ENCODE results near the gene HDAC4. TPM values are rescaled to one million over a fixed set of nuclear protein-coding genes. Genes with fewer than 3 reads are reported as not detected.

Gene HDAC4
- total and polyA plus RNA-seq, 9 of the 15 experiments (the other 6 are each of a cell fraction or from before 2014, with no cell fraction given), result 0.11 to 20.2 (median 4.0) TPM

DNA sequence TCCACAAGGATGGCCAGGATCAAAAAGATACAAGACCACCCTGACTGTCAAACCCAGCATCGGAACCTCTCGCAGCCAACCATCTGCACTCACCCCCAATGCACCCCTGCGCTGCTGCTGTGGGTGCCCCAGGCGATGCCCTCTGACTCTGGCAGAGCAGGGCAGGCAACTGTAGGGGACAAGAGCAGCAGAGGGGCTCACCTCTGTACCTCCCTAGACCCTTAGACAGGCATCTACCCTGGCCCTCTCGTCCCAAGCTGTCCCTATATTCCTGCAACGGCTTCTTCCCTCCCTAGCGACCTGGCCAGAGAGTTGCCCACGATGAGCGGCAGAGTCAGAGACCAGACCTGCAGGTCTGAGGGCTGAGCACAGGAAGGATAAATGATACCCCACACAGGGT, 128.2 kb downstream of the HDAC4 start:
- no peak overlapping the region for H2AFZ ChIP-seq (ENCODE audit: low read depth, low read length)
- ATAC-seq (no peak), DNase-seq (ENCODE audit: extremely low read depth in 1 of 4, low spot score in 3 of 4) (no peak), FAIRE-seq (no peak)
- peaks cover 42 to 46% of the 10 kb centered on the region in 2 experiments for H3K4me1 ChIP-seq (replicated peaks in 1 of 2; ENCODE audit: control insufficient read depth in 2 of 2, insufficient read depth in 2 of 2, low read length in 2 of 2)
- peak overlapping the region; percentile 87 for H3K4me2 ChIP-seq (ENCODE audit: insufficient read depth, low read length)
- no peaks in the 10 kb centered on the region; a peak in 1 of 5 replicates for H3K27me3 ChIP-seq (ENCODE audit: control insufficient read depth in 2 of 2, insufficient read depth in 2 of 2, low read length in 2 of 2)
- 85% methylated on average over 8 of the region's 9 CpGs for WGBS (ENCODE audit: insufficient coverage, low coverage, missing lambda C conversion rate)
- intact Hi-C loops (cut with micrococcal nuclease), result no loop called here
- 0 out of 3 replicates have a peak, but pooled peaks cover 2% of the 10 kb centered on the region for H3K36me3 ChIP-seq (ENCODE audit: control insufficient read depth, insufficient read depth, low read length)
- H3K79me2 ChIP-seq (ENCODE audit: control insufficient read depth, insufficient read depth, low read length), result peaks cover 88% of the 10 kb centered on the region
- no peaks in the 10 kb centered on the region for H3K9me3 ChIP-seq (replicated peaks; ENCODE audit: control insufficient read depth, insufficient read depth, low read depth, low read length)
- TF ChIP-seq ZNF24 (IDR thresholded peaks at IDR 0.05) (no peak), FOXA3 (CRISPR knock-in tag; conservative IDR thresholded peaks at IDR 0.05 in 1 of 2, IDR thresholded peaks at IDR 0.05 in 1 of 2) (no peak), ESRRB (CRISPR knock-in tag; IDR thresholded peaks at IDR 0.05; ENCODE audit: borderline replicate concordance) (no peak), ERF (CRISPR knock-in tag; IDR thresholded peaks at IDR 0.05) (no peak)
- ChIA-PET POLR2A (no interaction called here), CTCF (ENCODE audit: low intra/inter-chr PET ratio) (no interaction called here)
- no peaks in the 10 kb centered on the region for H3K9me1 ChIP-seq (ENCODE audit: control insufficient read depth, insufficient read depth, low read length)
- no peaks in the 10 kb centered on the region for H4K20me1 ChIP-seq (replicated peaks; ENCODE audit: control insufficient read depth, insufficient read depth, low read length)
- H3K27ac ChIP-seq (ENCODE audit: extremely low read depth, low read depth, low read length), result no peak overlapping the region
- in situ Hi-C loops (cut with MboI), result no loop called here
- no peak overlapping the region for H3K4me3 ChIP-seq
- H3K9ac ChIP-seq (ENCODE audit: insufficient read depth in 1 of 2, low read depth in 2 of 2, low read length in 2 of 2), result peak overlapping the region in 1 of 2 experiments; percentile 60; a peak in 2 of 4 replicates
- no TSS peak for BruUV-seq (replicated peaks)

DNA sequence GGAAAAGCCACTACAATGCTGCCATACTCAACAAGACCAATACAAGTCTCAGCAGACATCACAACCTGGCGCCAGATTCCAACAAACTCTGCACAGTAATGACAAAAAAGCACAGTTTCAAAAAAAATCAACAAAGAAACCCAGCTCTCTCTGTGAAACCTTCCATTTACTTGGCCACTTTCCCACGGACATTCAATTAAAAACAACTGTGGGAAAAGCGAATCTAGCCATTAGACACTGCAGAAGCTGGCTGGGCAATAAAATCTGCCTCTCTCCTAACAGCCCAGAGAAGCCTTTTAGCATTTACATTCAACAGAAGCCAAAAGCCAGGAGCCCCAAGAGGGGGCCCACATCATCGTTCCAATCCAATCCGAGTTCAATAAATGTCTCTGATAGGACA, 128.9 kb downstream of the HDAC4 start:
- 0 out of 3 replicates have a peak, but pooled peaks cover 2% of the 10 kb centered on the region for H3K36me3 ChIP-seq (ENCODE audit: control insufficient read depth, insufficient read depth, low read length)
- H2AFZ ChIP-seq (ENCODE audit: low read depth, low read length), result no peak overlapping the region
- TF ChIP-seq RBM22 (IDR thresholded peaks at IDR 0.05; ENCODE audit: low read depth, low read length, poor library complexity, severe bottlenecking) (no peak), CCAR2 (IDR thresholded peaks at IDR 0.05; ENCODE audit: low read depth, low read length) (no peak), SIN3B (IDR thresholded peaks at IDR 0.05; ENCODE audit: low read depth) (no peak)
- no peaks in the 10 kb centered on the region for H4K20me1 ChIP-seq (replicated peaks; ENCODE audit: control insufficient read depth, insufficient read depth, low read length)
- intact Hi-C loops (cut with micrococcal nuclease), result no loop called here
- 61% methylated on average over 5 of the region's 5 CpGs for WGBS (ENCODE audit: insufficient coverage, low coverage, missing lambda C conversion rate)
- H3K9me3 ChIP-seq (replicated peaks; ENCODE audit: control insufficient read depth, insufficient read depth, low read depth, low read length), result no peaks in the 10 kb centered on the region
- FAIRE-seq (no peak), ATAC-seq (no peak), DNase-seq (ENCODE audit: extremely low read depth in 1 of 4, low spot score in 3 of 4) (no peak)
- in situ Hi-C loops (cut with MboI), result no loop called here
- H3K79me2 ChIP-seq (ENCODE audit: control insufficient read depth, insufficient read depth, low read length), result peaks cover 88% of the 10 kb centered on the region
- H3K4me3 ChIP-seq, result no peak overlapping the region
- H3K4me1 ChIP-seq (replicated peaks in 1 of 2; ENCODE audit: control insufficient read depth in 2 of 2, insufficient read depth in 2 of 2, low read length in 2 of 2), result peaks cover 43 to 45% of the 10 kb centered on the region in 2 experiments
- ChIA-PET POLR2A (no interaction called here), CTCF (ENCODE audit: low intra/inter-chr PET ratio) (no interaction called here)
- H3K4me2 ChIP-seq (ENCODE audit: insufficient read depth, low read length), result no peak overlapping the region
- no peak overlapping the region for H3K9ac ChIP-seq (ENCODE audit: insufficient read depth in 1 of 2, low read depth in 2 of 2, low read length in 2 of 2)
- no peaks in the 10 kb centered on the region; a peak in 1 of 5 replicates for H3K27me3 ChIP-seq (ENCODE audit: control insufficient read depth in 2 of 2, insufficient read depth in 2 of 2, low read length in 2 of 2)
- no peak overlapping the region for H3K27ac ChIP-seq (ENCODE audit: extremely low read depth, low read depth, low read length)
- no peaks in the 10 kb centered on the region for H3K9me1 ChIP-seq (ENCODE audit: control insufficient read depth, insufficient read depth, low read length)
- BruUV-seq (replicated peaks), result no TSS peak
